Middle frontal gyrus (tissue), 1 donor: Measurements from ENCODE around the gene DNAJC3.
"Not testable (repeated sequence)": the region's sequence is repeated elsewhere in the genome, so short reads cannot be mapped to it uniquely, and the experiment has no call there.

ENCODE experiments used
- DNase-seq: peaks from one replicate; pipeline ENCODE4 v3.0.0-alpha.2; 2015; ENCODE audit warnings: low spot score; ENCODE audit errors: extremely low spot score

Gene DNAJC3

DNA sequence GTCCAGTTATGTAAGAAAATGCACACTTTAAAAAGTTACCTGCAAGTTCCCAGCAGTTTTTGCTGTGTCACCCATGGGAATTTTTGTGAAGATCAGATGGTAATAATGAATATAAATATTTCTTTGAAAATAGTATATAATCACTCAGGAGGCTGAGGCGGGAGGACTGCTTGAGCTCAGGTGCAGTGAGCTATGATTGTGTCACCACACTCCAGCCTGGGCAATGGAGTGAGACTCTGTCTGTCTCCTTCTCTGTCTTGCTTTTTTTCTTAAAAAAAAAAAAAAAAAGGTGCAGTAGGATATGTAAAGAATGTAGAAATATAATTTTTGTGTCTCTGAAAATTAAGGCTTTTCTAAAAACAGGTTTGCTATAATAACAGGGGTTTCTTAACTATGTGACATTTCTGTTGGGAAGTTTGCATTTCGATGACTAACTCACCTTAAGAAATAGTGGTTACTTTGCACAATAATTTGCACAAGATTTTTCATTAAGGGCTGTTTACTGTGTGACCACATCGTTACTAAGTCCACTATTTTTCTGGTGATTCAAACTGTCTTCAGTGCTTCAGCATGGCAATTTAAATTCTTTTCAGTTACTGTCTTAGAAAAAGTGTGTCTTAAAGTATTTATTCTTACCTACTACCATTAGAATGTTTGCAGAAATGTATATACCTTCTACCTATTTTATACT, 37.3 kb downstream of the DNAJC3 start:
- DNase-seq = no peak

GRCh38 chr13:95716231-95716630, 39.3 kb downstream of the DNAJC3 start:
- no peak for DNase-seq

DNA sequence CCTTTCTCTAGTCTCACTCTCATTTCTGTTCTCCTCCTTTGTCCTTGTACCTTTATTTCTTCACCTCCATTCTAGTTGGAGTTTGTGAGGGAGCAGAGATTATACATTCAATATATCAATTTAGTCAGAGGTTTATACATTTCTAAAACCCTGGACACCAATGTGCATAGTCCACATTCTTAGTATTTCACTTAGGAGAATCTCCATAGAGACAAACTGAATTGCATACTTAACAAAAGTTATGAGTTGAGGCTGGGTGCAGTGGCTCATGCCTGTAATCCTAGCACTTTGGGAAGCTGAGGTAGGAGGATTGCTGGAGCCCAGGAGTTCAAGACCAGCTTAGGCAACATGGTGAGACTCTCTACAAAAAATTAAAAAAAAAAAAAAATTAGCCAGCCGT, 45.3 kb downstream of the DNAJC3 start:
- no peak for DNase-seq

DNA sequence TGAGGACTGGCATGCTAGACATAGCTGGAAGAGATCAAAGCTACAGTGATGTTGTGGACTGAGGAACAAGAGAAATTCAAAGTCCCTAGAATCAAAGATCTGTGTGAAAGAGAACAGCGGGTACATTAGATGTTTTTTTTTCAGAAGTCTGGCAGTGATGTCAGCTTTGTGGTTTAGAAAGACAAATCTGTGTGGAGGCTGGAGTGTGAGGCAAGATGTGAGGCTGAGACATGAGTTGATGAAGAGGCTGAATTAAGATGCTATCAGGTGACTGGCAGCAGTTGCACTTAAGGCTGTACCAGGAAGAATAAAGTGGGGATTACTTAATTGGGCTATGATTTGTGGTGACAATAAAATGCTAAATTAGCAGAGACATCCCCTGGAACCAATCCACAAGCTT, 46.5 kb downstream of the DNAJC3 start:
- no peak for DNase-seq

DNA sequence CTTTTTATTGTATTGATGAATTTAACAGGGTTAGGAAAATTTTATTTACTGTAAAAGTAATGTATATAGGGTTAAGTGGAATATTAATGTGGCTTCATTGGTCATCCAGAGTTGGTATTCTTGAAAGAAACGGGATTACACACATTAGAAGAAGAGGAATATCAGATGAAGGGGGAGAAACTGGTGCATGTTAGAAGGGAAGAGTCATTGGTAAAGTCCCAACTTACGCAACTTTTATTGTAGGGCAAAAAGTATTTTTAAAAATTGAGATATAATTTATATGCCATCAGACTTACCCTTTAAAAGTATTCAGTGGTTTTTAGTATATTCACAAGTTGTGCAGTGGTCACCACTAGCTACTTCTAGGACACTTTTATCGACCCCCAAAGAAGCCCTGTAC, 47.3 kb downstream of the DNAJC3 start:
- no peak for DNase-seq

DNA sequence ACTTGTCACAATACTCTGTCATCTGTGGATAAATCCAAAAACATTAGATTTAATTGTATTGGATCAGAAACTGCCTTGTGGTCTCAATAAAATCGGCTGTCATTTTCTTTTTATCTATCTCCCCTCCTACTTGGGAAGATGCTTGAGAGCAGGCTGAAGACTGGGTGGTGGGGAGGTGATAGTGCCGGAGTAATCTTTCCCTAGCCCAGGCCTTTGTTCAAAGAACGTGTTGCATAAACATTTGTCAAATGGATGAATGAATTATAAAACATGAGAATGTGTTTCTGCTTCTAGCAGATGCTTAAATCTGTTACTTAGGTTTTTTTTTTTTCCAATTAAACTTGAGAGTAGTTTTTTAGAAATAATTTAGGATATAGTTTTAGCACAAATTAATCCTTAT, 49.9 kb downstream of the DNAJC3 start:
- no peak for DNase-seq

- no peak for DNase-seq
Measured at GRCh38 chr13:95728957-95729356, 52.0 kb downstream of the DNAJC3 start.

- DNase-seq = no peak
Measured at GRCh38 chr13:95734124-95734523, 57.2 kb downstream of the DNAJC3 start.

DNA sequence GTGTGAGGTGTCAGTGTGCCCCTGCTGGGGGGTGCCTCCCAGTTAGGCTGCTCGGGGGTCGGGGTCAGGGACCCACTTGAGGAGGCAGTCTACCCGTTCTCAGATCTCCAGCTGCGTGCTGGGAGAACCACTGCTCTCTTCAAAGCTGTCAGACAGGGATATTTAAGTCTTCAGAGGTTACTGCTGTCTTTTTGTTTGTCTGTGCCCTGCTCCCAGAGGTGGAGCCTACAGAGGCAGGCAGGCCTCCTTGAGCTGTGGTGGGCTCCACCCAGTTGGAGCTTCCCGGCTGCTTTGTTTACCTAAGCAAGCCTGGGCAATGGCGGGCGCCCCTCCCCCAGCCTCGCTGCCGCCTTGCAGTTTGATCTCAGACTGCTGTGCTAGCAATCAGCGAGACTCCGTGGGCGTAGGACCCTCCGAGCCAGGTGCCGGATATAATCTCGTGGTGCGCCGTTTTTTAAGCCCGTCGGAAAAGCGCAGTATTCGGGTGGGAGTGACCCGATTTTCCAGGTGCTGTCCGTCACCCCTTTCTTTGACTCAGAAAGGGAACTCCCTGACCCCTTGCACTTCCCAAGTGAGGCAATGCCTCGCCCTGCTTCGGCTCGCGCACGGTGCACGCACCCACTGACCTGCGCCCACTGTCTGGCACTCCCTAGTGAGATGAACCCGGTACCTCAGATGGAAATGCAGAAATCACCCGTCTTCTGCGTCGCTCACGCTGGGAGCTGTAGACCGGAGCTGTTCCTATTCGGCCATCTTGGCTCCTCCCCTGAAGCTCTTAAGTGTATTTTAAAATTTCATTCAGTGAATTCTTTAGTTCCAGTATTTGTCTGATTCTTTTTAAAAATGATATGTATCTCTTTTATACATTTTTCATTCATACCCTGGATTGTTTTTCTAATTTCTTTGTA, 63.4 kb downstream of the DNAJC3 start:
- not testable (repeated sequence) for DNase-seq

- DNase-seq = no peak
Measured at GRCh38 chr13:95740979-95741320, 64.0 kb downstream of the DNAJC3 start.

- DNase-seq = no peak
Measured at GRCh38 chr13:95741584-95742563, 64.9 kb downstream of the DNAJC3 start.

GRCh38 chr13:95743192-95743591, 66.3 kb downstream of the DNAJC3 start:
- no peak for DNase-seq

DNA sequence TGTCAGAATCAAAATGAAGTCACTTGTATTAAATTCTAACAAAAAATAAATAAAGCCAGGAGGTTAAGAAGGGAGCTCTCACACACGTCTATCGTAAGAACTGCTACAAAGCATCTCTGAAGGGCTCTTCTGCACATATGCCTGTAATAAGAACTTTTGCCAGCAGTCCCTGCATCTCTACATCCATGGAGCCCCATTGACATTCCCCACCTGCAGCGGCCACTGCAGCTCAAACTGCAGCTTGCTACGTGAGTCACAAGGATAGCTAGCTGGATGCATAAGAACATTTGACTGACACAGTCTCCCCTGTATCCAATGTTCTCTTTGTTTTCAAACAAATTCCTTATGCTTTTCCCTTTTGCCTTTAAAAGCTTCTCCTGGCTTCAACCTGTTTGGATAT, 68.3 kb downstream of the DNAJC3 start:
- no peak for DNase-seq

GRCh38 chr13:95745752-95746151, 68.8 kb downstream of the DNAJC3 start:
- no peak for DNase-seq

- DNase-seq = no peak
Measured at GRCh38 chr13:95749545-95749944, 72.6 kb downstream of the DNAJC3 start.

- DNase-seq = no peak
Measured at GRCh38 chr13:95752677-95753076, 75.7 kb downstream of the DNAJC3 start.

GRCh38 chr13:95754069-95754468, 77.1 kb downstream of the DNAJC3 start:
- DNase-seq = no peak

GRCh38 chr13:95756072-95756471, 79.1 kb downstream of the DNAJC3 start:
- no peak for DNase-seq

- DNase-seq = not testable (repeated sequence)
Measured at GRCh38 chr13:95762626-95763025, 85.7 kb downstream of the DNAJC3 start.

- DNase-seq = no peak
Measured at GRCh38 chr13:95763601-95764000, 86.7 kb downstream of the DNAJC3 start.

GRCh38 chr13:95771905-95772304, 95.0 kb downstream of the DNAJC3 start:
- DNase-seq = no peak

DNA sequence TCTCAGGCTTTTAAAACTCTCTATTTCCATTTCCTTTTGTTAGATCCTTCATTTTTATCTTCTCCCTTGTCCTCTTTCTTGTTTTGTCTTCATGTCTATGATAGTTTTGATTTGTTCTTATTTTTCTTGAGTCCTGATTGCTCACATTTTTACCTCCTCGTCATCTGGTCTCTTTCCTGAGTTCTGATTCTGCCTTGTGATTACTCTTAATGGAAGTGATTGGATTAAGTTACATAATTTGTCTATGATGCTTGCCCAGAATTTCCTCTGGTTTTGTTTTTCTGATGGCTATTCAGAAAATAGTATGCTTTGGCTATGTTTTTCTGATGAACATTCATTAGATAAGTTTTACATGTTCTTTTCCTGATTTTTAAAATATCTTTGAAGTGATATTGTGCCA, 102.6 kb downstream of the DNAJC3 start:
- DNase-seq = no peak
